ENCODE data around the gene FBXO30. TPM values are rescaled to one million over a fixed set of nuclear protein-coding genes. Genes with fewer than 3 reads are reported as not detected.

The FBXO30 gene
- total and polyA plus RNA-seq, 3 experiments from 2014 or later: 1.5 to 8.4 (median 7.9) TPM

- Mint-ChIP-seq H3K36me3 (no peaks in the 10 kb centered on the region), H3K4me3 (no peak overlapping the region), H3K27ac (no peak overlapping the region), H3K9me3 (no peaks in the 10 kb centered on the region), H3K4me1 (no peaks in the 10 kb centered on the region), H3K27me3 (no peaks in the 10 kb centered on the region)
- Histone ChIP-seq H3K27ac (ENCODE audit: low read depth, low read length) (no peak overlapping the region), H3K4me1 (ENCODE audit: insufficient read depth, low read length) (no peaks in the 10 kb centered on the region), H3K9me3 (ENCODE audit: low read length) (no peaks in the 10 kb centered on the region), H3K4me3 (ENCODE audit: low read length) (no peak overlapping the region), H3K36me3 (ENCODE audit: insufficient read depth, low read length) (no peaks in the 10 kb centered on the region), H3K27me3 (ENCODE audit: insufficient read depth, low read length, poor library complexity, severe bottlenecking) (no peaks in the 10 kb centered on the region)
- CTCF ChIA-PET: no interaction called here
- POLR2A ChIA-PET: no interaction called here
- DNase-seq: no peak
These were observed 50.9 kb downstream of the FBXO30 start for GRCh38 chr6:145763742-145764141.

GRCh38 chr6:145761584-145761983 is 53.0 kb downstream of the FBXO30 start:
- Mint-ChIP-seq H3K4me3 (no peak overlapping the region), H3K4me1 (no peaks in the 10 kb centered on the region), H3K9me3 (no peaks in the 10 kb centered on the region), H3K36me3 (no peaks in the 10 kb centered on the region), H3K27ac (no peak overlapping the region), H3K27me3 (no peaks in the 10 kb centered on the region)
- POLR2A ChIA-PET: no interaction called here
- Histone ChIP-seq H3K4me1 (ENCODE audit: insufficient read depth, low read length) (no peaks in the 10 kb centered on the region), H3K27me3 (ENCODE audit: insufficient read depth, low read length, poor library complexity, severe bottlenecking) (no peaks in the 10 kb centered on the region), H3K4me3 (ENCODE audit: low read length) (no peak overlapping the region), H3K9me3 (ENCODE audit: low read length) (no peaks in the 10 kb centered on the region), H3K36me3 (ENCODE audit: insufficient read depth, low read length) (no peaks in the 10 kb centered on the region), H3K27ac (ENCODE audit: low read depth, low read length) (no peak overlapping the region)
- no peak for DNase-seq
- CTCF ChIA-PET: interaction anchor here (1.2 kb wide), 1 partner anchor 8 kb away, joined by 3 read pairs; no protein-coding TSS in a partner anchor

GRCh38 chr6:145758113-145758512 is 56.5 kb downstream of the FBXO30 start:
- H3K27me3 Mint-ChIP-seq: no peaks in the 10 kb centered on the region
- H3K4me1 Mint-ChIP-seq: no peaks in the 10 kb centered on the region
- H3K36me3 Mint-ChIP-seq: no peaks in the 10 kb centered on the region
- no peaks in the 10 kb centered on the region for H3K36me3 ChIP-seq (ENCODE audit: insufficient read depth, low read length)
- no peaks in the 10 kb centered on the region for H3K9me3 ChIP-seq (ENCODE audit: low read length)
- ChIA-PET CTCF (no interaction called here), POLR2A (no interaction called here)
- no peak overlapping the region for H3K27ac ChIP-seq (ENCODE audit: low read depth, low read length)
- H3K9me3 Mint-ChIP-seq: no peaks in the 10 kb centered on the region
- H3K4me3 ChIP-seq (ENCODE audit: low read length): no peak overlapping the region
- H3K4me1 ChIP-seq (ENCODE audit: insufficient read depth, low read length): no peaks in the 10 kb centered on the region
- H3K27me3 ChIP-seq (ENCODE audit: insufficient read depth, low read length, poor library complexity, severe bottlenecking): no peaks in the 10 kb centered on the region
- no peak overlapping the region for H3K4me3 Mint-ChIP-seq
- no peak for DNase-seq
- no peak overlapping the region for H3K27ac Mint-ChIP-seq

DNA sequence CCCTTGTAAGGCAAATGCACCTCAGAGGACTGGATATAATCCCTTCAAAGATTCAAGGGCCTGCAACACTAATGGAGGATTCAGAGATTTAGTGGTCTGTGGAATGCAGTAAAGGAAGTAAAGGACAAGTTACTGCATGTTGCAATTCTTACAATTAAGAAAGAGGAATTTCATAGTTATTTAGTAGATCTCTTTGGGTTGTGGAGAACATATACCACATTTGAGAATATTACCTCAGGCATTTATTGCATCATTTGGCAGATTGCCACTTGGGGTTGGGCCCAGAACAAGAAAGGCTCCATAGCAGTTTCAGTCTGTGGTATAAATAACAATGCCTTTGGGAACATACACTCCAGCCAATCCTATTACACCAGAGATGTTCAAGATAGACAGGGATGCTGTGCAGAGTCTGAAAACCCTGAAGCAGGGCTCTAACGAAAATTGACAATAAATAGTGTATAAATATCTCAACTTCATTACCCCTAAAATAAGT is 58.4 kb downstream of the FBXO30 start:
- no peak for DNase-seq
- Mint-ChIP-seq H3K27ac (no peak overlapping the region), H3K4me3 (no peak overlapping the region), H3K27me3 (no peaks in the 10 kb centered on the region), H3K9me3 (no peaks in the 10 kb centered on the region), H3K36me3 (no peaks in the 10 kb centered on the region), H3K4me1 (no peaks in the 10 kb centered on the region)
- no peaks in the 10 kb centered on the region for H3K9me3 ChIP-seq (ENCODE audit: low read length)
- H3K36me3 ChIP-seq (ENCODE audit: insufficient read depth, low read length): no peaks in the 10 kb centered on the region
- H3K27me3 ChIP-seq (ENCODE audit: insufficient read depth, low read length, poor library complexity, severe bottlenecking): no peaks in the 10 kb centered on the region
- ChIA-PET CTCF (no interaction called here), POLR2A (no interaction called here)
- no peaks in the 10 kb centered on the region for H3K4me1 ChIP-seq (ENCODE audit: insufficient read depth, low read length)
- H3K4me3 ChIP-seq (ENCODE audit: low read length): no peak overlapping the region
- H3K27ac ChIP-seq (ENCODE audit: low read depth, low read length): no peak overlapping the region

- no peak for DNase-seq
- Mint-ChIP-seq H3K9me3 (no peaks in the 10 kb centered on the region), H3K27me3 (no peaks in the 10 kb centered on the region), H3K4me3 (no peak overlapping the region), H3K4me1 (no peaks in the 10 kb centered on the region), H3K36me3 (no peaks in the 10 kb centered on the region), H3K27ac (no peak overlapping the region)
- ChIA-PET CTCF (no interaction called here), POLR2A (no interaction called here)
- Histone ChIP-seq H3K9me3 (ENCODE audit: low read length) (no peaks in the 10 kb centered on the region), H3K27me3 (ENCODE audit: insufficient read depth, low read length, poor library complexity, severe bottlenecking) (no peaks in the 10 kb centered on the region), H3K4me3 (ENCODE audit: low read length) (no peak overlapping the region), H3K27ac (ENCODE audit: low read depth, low read length) (no peak overlapping the region), H3K36me3 (ENCODE audit: insufficient read depth, low read length) (no peaks in the 10 kb centered on the region), H3K4me1 (ENCODE audit: insufficient read depth, low read length) (no peaks in the 10 kb centered on the region)
These were observed 58.9 kb downstream of the FBXO30 start for GRCh38 chr6:145755682-145756081.

- Histone ChIP-seq H3K27ac (ENCODE audit: low read depth, low read length) (no peak overlapping the region), H3K27me3 (ENCODE audit: insufficient read depth, low read length, poor library complexity, severe bottlenecking) (no peaks in the 10 kb centered on the region), H3K4me1 (ENCODE audit: insufficient read depth, low read length) (no peaks in the 10 kb centered on the region), H3K9me3 (ENCODE audit: low read length) (no peaks in the 10 kb centered on the region), H3K36me3 (ENCODE audit: insufficient read depth, low read length) (no peaks in the 10 kb centered on the region), H3K4me3 (ENCODE audit: low read length) (no peak overlapping the region)
- ChIA-PET CTCF (interaction anchor here (1.5 kb wide), 1 partner anchor 10 kb away, joined by 3 read pairs; no protein-coding TSS in a partner anchor), POLR2A (no interaction called here)
- Mint-ChIP-seq H3K4me1 (peaks cover 0 to 5% (median 0%) of the 10 kb centered on the region in 3 donors), H3K36me3 (peaks cover 0 to 2% (median 0%) of the 10 kb centered on the region in 3 donors), H3K27me3 (no peaks in the 10 kb centered on the region), H3K27ac (no peak overlapping the region), H3K9me3 (no peaks in the 10 kb centered on the region), H3K4me3 (no peak overlapping the region)
- DNase-seq: no peak
These were observed 62.0 kb downstream of the FBXO30 start for GRCh38 chr6:145752638-145753037.

GRCh38 chr6:145749632-145750031 is 65.0 kb downstream of the FBXO30 start:
- H3K36me3 Mint-ChIP-seq: peaks cover 0 to 6% (median 1%) of the 10 kb centered on the region in 3 donors
- no peaks in the 10 kb centered on the region for H3K9me3 ChIP-seq (ENCODE audit: low read length)
- H3K27ac Mint-ChIP-seq: no peak overlapping the region
- CTCF ChIA-PET: no interaction called here
- POLR2A ChIA-PET: no interaction called here
- no peaks in the 10 kb centered on the region for H3K9me3 Mint-ChIP-seq
- H3K4me1 Mint-ChIP-seq: peaks cover 0 to 5% (median 0%) of the 10 kb centered on the region in 3 donors
- H3K27me3 ChIP-seq (ENCODE audit: insufficient read depth, low read length, poor library complexity, severe bottlenecking): no peaks in the 10 kb centered on the region
- no peaks in the 10 kb centered on the region for H3K36me3 ChIP-seq (ENCODE audit: insufficient read depth, low read length)
- H3K27ac ChIP-seq (ENCODE audit: low read depth, low read length): no peak overlapping the region
- H3K27me3 Mint-ChIP-seq: no peaks in the 10 kb centered on the region
- DNase-seq: no peak
- H3K4me3 ChIP-seq (ENCODE audit: low read length): no peak overlapping the region
- H3K4me3 Mint-ChIP-seq: no peak overlapping the region
- H3K4me1 ChIP-seq (ENCODE audit: insufficient read depth, low read length): no peaks in the 10 kb centered on the region

DNA sequence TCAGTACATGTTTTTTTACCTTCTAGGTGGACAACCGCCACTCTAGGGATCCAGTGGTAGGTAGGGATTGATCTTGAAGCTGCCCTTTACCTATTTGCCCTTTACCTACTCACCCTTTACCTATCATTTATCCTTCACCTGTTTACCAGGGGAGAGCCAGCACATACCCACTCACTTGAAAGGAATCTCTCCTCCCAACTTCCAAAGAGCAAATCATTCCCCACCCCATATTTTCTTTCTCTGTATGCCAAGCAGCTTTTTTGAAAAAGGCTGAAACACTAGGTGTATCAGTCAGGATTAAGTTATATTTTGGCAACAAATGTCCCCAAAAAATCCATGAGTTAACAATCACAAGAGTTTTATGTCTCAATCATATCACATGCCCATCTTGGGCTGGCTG is 68.7 kb downstream of the FBXO30 start:
- H3K4me1 Mint-ChIP-seq: peaks cover 0 to 5% (median 0%) of the 10 kb centered on the region in 3 donors
- H3K27me3 Mint-ChIP-seq: no peaks in the 10 kb centered on the region
- ChIA-PET CTCF (no interaction called here), POLR2A (no interaction called here)
- Histone ChIP-seq H3K27ac (ENCODE audit: low read depth, low read length) (no peak overlapping the region), H3K4me3 (ENCODE audit: low read length) (no peak overlapping the region), H3K4me1 (ENCODE audit: insufficient read depth, low read length) (no peaks in the 10 kb centered on the region), H3K27me3 (ENCODE audit: insufficient read depth, low read length, poor library complexity, severe bottlenecking) (no peaks in the 10 kb centered on the region), H3K9me3 (ENCODE audit: low read length) (no peaks in the 10 kb centered on the region), H3K36me3 (ENCODE audit: insufficient read depth, low read length) (no peaks in the 10 kb centered on the region)
- peaks cover 0 to 6% (median 1%) of the 10 kb centered on the region in 3 donors for H3K36me3 Mint-ChIP-seq
- H3K9me3 Mint-ChIP-seq: no peaks in the 10 kb centered on the region
- H3K4me3 Mint-ChIP-seq: no peak overlapping the region
- H3K27ac Mint-ChIP-seq: peak overlapping the region in 1 of 8 donors; percentile 38
- DNase-seq: no peak

- Histone ChIP-seq H3K9me3 (ENCODE audit: low read length) (no peaks in the 10 kb centered on the region), H3K36me3 (ENCODE audit: insufficient read depth, low read length) (no peaks in the 10 kb centered on the region), H3K27me3 (ENCODE audit: insufficient read depth, low read length, poor library complexity, severe bottlenecking) (no peaks in the 10 kb centered on the region), H3K27ac (ENCODE audit: low read depth, low read length) (no peak overlapping the region), H3K4me3 (ENCODE audit: low read length) (no peak overlapping the region), H3K4me1 (ENCODE audit: insufficient read depth, low read length) (no peaks in the 10 kb centered on the region)
- no peak overlapping the region for H3K4me3 Mint-ChIP-seq
- ChIA-PET CTCF (no interaction called here), POLR2A (no interaction called here)
- peaks cover 0 to 4% of the 10 kb centered on the region in 2 donors for H3K27me3 Mint-ChIP-seq
- no peak for DNase-seq
- H3K27ac Mint-ChIP-seq: no peak overlapping the region
- peaks cover 0 to 3% (median 0%) of the 10 kb centered on the region in 3 donors for H3K4me1 Mint-ChIP-seq
- peaks cover 0 to 6% (median 1%) of the 10 kb centered on the region in 3 donors for H3K36me3 Mint-ChIP-seq
- H3K9me3 Mint-ChIP-seq: no peaks in the 10 kb centered on the region
These were observed 70.0 kb downstream of the FBXO30 start for GRCh38 chr6:145744619-145745018.
